GM21447 (cell line): Measurements from ENCODE around the gene ENOPH1.
A peak's percentile ranks its signal among the peaks of the same experiment; 100 is the strongest.
"Not testable (repeated sequence)": the region's sequence is repeated elsewhere in the genome, so short reads cannot be mapped to it uniquely, and the experiment has no call there.

Source experiments
- ATAC-seq: cut with Tn5 transposase; IDR thresholded peaks from one replicate; pipeline ENCODE4 v1.9.1; 2021; ENCODE audit not compliant: unreplicated experiment

Gene ENOPH1

DNA sequence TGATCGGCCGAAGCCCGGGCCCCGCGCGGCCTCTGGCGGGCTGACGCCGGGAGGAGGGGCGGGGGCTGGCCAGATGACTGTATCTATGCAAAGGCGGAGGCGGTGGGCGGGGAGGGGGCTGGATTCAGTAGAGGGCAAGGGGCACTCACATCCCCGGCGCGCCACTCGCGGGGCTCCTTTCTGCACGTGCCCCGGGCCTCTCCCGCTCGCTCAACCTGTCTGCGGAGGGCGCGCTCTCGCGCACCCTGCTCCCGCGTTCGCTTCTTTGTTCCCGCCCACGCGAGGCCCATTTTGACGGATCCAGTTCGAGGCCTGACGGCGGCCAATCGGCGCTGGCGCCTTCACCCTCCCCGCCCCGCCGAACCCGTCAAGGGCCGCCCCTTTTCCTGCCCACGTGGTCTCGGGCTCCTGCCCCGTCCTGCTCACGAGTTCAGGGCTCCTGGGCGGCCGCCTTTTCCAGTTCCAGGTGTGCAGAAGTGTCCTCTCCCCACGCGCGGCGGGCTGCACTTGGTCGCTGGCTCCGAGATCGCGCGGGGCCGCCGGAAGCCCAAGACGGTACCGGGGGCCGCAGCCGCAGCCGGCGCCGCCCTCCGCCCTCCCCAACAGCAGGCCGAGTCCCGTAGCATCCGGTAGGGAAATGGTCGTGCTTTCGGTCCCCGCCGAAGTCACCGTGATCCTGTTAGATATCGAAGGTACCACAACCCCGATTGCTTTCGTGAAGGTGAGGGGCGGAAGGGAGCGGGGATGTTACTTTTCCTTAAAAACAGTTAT lies at the start of gene ENOPH1, which contains the start of gene HNRNPDL:
Gene ENOPH1, plus strand, starts transcription at position 398 of the 771 bp plus-strand sequence. Its CDS starts 240 bp downstream, at position 638.
Gene HNRNPDL, minus strand, starts transcription at position 270 of the 771 bp plus-strand sequence. CDS start 772 bp downstream, outside the sequence.
- ATAC-seq: peak; percentile 69

DNA sequence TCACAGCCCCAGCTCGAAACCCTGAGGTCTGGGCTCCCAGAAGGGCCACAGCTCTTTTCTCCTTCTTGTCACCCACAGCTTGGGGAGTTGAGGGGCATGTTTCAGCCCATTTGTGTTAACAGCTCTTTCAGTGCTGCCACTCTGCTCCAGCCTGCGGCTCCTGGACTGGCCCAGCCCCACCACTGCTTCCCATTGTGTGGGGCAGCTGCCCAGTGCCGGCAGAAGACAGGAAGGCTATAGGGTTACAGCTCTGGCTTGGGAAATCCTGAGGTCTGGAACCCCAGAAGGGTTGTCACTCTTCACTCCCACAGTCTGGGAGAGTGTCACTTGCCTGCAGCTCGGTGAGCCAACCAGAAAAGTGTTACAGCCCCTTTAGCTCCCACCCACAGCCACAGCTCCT lies 49.6 kb upstream of the ENOPH1 start:
- ATAC-seq: no peak

DNA sequence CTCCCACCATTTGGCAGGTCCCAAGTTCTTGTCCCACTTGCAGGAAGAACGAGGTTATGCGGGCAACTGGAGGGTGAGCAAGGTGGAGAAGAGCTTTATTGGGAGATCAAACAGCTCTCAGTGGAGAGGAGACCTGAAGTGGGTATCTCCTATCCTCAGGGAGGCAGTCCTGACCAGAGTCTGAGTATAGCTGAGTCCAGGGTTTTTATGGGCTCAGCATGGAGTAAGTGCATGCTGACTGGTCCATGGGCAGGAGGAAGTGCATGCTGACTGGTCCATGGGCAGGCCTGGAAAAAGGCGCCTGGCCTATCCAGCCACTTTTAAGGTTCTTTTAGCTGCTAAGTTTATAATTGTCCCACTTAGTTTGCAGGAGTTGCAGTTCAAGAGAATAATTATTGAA lies 49.2 kb upstream of the ENOPH1 start:
- ATAC-seq: no peak

DNA sequence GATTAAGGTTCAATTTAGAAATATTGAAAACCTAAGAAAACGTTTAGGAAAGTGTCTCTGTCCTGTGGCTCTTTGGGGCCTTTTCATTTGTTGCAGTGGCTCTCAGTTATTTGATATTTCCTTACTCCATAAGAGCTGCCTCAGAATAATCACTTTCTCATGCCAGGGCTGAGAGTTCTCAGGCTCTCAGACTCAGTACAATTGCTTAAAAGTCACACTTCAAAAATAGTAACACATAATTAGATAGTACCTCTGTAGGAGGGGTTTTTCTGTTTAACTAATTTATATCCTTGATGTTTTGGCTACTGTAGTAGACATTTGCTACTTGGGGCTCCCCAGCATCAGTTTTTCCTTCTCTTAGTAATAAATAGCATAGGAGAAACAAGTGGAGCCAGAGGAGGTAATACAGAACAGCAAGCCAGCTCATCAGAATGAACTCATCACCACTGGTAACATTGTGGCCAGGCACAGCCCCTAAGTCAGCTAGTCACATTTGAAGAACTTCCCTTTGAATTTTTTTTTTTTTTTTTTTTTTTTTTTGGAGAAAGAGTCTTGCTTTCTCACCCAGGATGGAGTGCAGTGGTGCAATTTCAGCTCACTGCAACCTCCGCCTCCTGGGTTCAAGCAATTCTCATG lies 48.6 kb upstream of the ENOPH1 start:
- no peak for ATAC-seq

DNA sequence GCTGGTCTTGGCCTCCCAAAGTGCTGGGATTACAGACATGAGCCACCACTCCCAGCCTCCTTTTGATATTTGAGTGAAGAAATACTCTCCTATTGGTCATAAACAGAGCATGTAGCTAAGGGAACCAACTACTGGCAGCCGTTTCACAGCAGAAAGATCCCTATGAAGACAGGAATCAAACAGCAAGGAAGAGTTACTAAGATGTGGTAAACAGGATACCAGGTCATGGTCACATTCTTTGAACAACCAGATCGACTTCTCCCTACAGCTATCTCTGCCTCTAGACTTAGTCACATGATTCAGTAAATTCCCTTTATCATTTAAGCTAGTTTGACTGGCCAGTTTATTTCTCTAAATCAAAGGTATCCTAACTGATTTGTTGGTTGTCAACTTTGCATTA lies 47.6 kb upstream of the ENOPH1 start:
- no peak for ATAC-seq

DNA sequence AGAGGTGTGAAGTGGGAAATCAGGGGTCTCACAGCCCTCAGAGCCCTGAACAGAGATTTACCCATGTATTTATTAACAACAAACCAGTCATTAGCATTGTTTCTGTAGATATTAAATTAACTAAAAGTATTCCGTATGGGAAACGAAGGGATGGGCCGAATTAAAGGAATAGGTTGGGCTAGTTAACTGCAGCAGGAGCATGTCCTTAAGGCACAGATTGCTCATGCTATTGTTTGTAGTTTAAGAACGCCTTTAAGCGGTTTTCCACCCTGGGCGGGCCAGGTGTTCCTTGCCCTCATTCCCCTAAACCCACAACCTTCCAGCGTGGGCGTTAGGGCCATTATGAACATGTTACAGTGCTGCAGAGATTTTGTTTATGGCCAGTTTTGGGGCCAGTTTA lies 44.1 kb upstream of the ENOPH1 start:
- ATAC-seq: not testable (repeated sequence)

- ATAC-seq: no peak
Observed at GRCh38 chr4:82388405-82388804, 42.0 kb upstream of the ENOPH1 start.

GRCh38 chr4:82390061-82390460 lies 40.3 kb upstream of the ENOPH1 start:
- ATAC-seq: not testable (repeated sequence)

DNA sequence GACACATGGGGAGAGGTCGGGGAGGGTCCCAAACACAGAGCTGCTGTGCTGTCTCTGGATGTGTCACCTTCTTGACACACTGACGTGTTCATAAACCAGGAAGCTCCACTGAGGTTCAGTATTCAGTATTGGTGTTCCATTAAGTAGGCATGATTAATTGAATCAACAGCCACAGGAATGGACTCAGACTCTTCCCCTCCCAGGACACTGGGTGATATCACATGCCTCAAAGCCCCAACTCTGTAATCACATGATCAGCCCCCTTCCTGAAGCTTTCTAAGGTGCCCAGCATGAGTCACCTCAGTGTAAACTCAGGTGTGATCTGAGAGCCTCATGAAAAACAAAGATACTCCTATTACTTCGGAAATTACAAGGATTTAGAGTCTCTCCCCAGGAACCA lies 35.5 kb upstream of the ENOPH1 start:
- ATAC-seq: no peak

DNA sequence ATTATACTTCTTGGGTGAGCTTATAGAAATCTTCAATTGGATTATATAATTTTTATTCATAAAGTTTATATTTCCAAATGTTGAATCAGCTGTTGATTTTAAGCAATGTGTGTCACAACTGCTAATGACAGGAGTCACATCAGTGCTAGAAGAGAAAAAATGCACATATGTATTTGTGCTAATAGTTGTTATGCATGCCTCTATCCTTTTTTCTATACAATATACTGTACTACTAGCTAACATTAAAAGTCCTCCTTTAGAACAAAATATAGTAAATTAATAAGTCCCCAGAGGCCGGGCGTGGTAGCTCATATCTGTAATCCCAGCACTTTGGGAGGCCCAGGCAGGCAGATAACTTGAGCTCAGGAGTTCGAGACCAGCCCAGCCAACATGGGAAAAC lies 32.9 kb upstream of the ENOPH1 start:
- ATAC-seq: no peak

- ATAC-seq: no peak
Observed at GRCh38 chr4:82398263-82398662, 32.1 kb upstream of the ENOPH1 start.

DNA sequence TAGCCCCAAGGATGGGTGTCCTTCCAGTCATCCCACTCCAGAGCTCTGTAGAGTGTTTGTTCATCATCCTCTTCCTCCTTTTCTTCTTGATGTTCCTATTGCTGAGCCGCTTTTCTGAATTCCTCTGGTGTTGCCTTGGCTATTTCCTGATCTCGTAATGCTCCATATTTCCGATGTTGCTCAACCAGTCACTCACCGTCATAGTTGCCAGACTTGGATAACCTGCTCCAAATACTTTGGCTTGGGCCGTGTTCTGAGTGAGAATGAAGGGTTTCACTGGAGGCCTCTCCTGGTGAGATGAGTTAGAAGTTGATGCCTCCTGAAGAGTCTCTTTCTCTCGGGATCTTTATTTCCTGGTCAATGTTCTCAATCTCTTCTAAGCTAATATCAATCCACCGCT lies 28.8 kb upstream of the ENOPH1 start:
- no peak for ATAC-seq

DNA sequence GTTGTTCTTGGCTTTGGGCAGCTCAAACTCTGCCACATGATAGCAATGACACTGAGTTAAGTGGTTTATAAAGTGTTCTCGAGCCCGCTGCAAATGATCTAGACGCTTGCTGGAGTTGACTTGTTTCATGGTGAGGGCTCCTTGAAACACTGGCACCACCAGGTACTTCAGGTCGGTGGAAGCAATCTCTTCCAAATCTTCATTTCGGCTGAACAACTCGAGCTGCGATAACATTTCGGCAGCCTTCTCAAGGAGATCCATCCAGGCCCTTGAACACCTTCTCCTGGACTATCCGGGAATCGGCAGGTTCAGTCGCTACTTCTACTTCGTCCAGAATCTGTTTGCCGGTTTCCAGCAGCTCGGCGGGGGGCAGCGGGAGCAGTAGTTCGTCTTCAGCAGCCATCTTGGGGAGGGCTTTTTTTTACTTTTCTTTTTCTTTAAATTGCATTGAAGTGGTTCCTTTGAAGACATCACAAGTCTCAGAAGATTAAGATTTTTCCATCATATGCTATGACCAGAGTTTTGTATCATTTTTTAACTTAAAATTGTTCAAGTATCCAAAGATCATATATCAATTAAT lies 28.1 kb upstream of the ENOPH1 start:
- ATAC-seq: no peak

DNA sequence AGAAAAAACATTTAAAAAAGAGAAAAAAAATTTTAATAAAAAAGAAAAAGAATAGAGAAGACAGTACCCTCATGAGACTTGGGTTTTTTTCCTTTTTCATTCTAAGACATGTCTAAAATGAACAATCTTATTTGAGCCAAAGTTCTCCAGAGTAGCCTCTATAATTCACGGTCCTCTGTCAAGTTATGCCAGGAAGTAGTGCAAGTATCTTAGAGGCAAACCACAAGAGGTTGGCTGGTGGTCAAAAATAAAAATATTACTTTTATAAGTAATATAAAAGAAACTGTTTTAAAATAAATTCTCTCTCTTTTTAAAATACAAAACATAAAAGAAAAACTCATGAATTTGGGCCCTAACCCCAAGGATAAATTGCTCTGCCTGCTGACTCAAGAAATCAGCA lies 26.7 kb upstream of the ENOPH1 start:
- no peak for ATAC-seq

GRCh38 chr4:82415061-82415460 lies 15.3 kb upstream of the ENOPH1 start:
- ATAC-seq: not testable (repeated sequence)

DNA sequence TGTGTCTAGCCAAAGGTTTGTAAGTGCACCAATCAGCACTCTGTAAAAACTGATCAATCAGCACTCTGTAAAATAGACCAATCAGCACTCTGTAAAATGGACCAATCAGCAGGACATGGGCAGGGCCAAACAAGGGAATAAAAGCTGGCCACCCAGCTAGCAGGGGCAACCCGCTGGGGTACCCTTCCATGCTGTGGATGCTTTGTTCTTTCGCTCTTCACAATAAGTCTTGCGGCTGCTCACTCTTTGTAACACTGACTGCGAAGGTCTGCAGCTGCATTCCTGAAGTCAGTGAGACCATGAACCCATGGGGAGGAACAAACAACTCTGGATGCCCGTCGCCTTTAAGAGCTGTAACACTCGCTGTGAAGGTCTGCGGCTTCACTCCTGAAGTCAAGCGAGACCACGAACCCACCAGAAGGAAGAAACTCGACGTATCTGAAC lies 14.4 kb upstream of the ENOPH1 start:
- ATAC-seq: no peak

DNA sequence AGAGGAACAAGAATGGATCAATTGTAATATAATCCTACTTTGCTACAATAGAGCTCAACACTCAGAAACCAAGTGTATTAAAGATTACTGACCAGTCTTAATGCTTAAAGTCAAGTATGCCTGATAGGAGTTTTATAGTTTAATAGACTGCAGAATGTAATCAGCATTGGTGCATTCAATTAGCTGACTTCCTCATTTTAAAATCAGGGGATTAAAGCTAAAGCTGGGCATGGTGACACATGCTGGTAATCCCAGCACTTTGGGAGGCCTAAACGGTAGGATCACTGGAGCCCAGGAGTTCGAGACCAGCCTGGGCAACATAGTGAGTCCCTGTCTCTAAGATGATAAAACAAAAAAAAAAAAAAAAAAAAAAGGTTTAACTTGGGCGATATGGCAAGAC lies 10.9 kb upstream of the ENOPH1 start:
- no peak for ATAC-seq

GRCh38 chr4:82421796-82422560 lies 8.4 kb upstream of the ENOPH1 start:
- ATAC-seq: no peak

DNA sequence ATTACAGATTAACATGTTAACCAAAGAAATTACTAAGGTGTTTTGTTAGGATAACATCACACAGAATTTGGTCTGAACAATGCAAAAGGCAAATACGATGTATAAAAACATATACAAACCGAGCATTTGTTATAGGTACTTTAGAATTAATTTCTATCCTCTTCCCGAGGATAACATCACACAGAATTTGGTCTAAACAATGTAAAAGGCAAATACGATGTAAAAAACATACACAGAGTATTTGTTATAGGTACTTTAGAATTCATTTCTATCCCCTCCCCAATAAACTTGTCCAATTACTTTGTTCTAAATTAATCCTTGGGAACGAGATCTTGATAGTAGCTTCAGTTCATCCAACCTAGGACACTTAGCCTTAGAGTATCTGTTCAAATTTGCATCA lies 7.8 kb upstream of the ENOPH1 start:
- no peak for ATAC-seq

- ATAC-seq: no peak
Observed at GRCh38 chr4:82423245-82424054, 6.9 kb upstream of the ENOPH1 start.
